ENCODE data around the gene GLG1. TPM values are rescaled to one million over a fixed set of nuclear protein-coding genes. Genes with fewer than 3 reads are reported as not detected.

The GLG1 gene
- total RNA-seq, 1 experiment from 2014 or later, result 117 TPM

DNA sequence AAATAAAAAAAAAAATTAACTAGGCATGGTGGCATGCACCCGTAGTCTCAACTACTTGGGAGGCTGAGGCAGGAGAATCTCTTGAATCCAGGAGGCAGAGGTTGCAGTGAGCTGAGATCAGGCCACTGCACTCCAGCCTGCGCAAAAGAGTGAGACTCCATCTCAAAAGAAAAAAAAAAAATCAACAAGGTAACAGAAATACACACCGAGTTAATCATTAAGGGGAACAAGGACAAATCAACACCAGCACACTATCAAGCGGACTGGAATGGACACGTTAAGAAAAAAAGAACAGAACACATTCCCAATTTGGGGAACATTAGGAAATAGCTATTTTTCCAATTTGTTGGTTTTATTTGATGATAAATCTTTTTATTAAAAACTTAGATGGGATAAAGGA, 28.4 kb upstream of the GLG1 start:
- peaks cover 53% of the 10 kb centered on the region for H3K36me3 ChIP-seq (ENCODE audit: low read depth)

GRCh38 chr16:74633686-74634085, 26.8 kb upstream of the GLG1 start:
- H3K27me3 ChIP-seq (ENCODE audit: insufficient read depth, low read depth), result no peaks in the 10 kb centered on the region
- no peaks in the 10 kb centered on the region for H3K79me2 ChIP-seq (ENCODE audit: low read depth)
- intact Hi-C loops (cut with micrococcal nuclease; ENCODE audit: unreplicated experiment), result no loop called here
- DNase-seq, result no peak
- peaks cover 55% of the 10 kb centered on the region for H3K36me3 ChIP-seq (ENCODE audit: low read depth)
- H3F3A ChIP-seq (ENCODE audit: insufficient read depth, low read depth), result peaks cover 16% of the 10 kb centered on the region
- H3K9me2 ChIP-seq (ENCODE audit: insufficient read depth), result no peaks in the 10 kb centered on the region
- BruUV-seq (replicated peaks), result no TSS peak
- H3K4me1 ChIP-seq (replicated peaks; ENCODE audit: insufficient read depth), result no peaks in the 10 kb centered on the region
- H2AFZ ChIP-seq, result no peak overlapping the region
- H3K9me3 ChIP-seq (ENCODE audit: insufficient read depth, low read depth), result no peaks in the 10 kb centered on the region
- H3K27ac ChIP-seq, result no peak overlapping the region
- ChIA-PET POLR2A (ENCODE audit: unreplicated experiment) (no interaction called here), CTCF (no interaction called here)
- TF ChIP-seq CTCF (conservative IDR thresholded peaks at IDR 0.05) (no peak), EZH2 (IDR thresholded peaks at IDR 0.05; ENCODE audit: low read depth) (no peak)
- H4K20me1 ChIP-seq (ENCODE audit: insufficient read depth), result no peaks in the 10 kb centered on the region
- no peak overlapping the region for H3K4me3 ChIP-seq
- H3K4me2 ChIP-seq, result no peak overlapping the region

More for the DNA sequence above, 28.4 kb upstream of the GLG1 start:
- TF ChIP-seq CTCF (conservative IDR thresholded peaks at IDR 0.05) (no peak), EZH2 (IDR thresholded peaks at IDR 0.05; ENCODE audit: low read depth) (no peak)
- Histone ChIP-seq H3K27me3 (ENCODE audit: insufficient read depth, low read depth) (no peaks in the 10 kb centered on the region), H3F3A (ENCODE audit: insufficient read depth, low read depth) (peaks cover 10% of the 10 kb centered on the region), H2AFZ (no peak overlapping the region), H3K4me1 (replicated peaks; ENCODE audit: insufficient read depth) (no peaks in the 10 kb centered on the region), H3K9me3 (ENCODE audit: insufficient read depth, low read depth) (no peaks in the 10 kb centered on the region), H4K20me1 (ENCODE audit: insufficient read depth) (no peaks in the 10 kb centered on the region; the same call in 1 of the 2 replicates), H3K4me2 (no peak overlapping the region), H3K9me2 (ENCODE audit: insufficient read depth) (no peaks in the 10 kb centered on the region), H3K4me3 (no peak overlapping the region), H3K27ac (no peak overlapping the region), H3K79me2 (ENCODE audit: low read depth) (no peaks in the 10 kb centered on the region)
- ChIA-PET CTCF (interaction anchor here (0.7 kb wide), 1 partner anchor 227 kb away, joined by 3 read pairs; no protein-coding TSS in a partner anchor), POLR2A (ENCODE audit: unreplicated experiment) (interaction anchor here (0.6 kb wide), 1 partner anchor 41 kb away, joined by 5 read pairs; no protein-coding TSS in a partner anchor)
- BruUV-seq (replicated peaks), result no TSS peak
- intact Hi-C loops (cut with micrococcal nuclease; ENCODE audit: unreplicated experiment), result no loop called here
- DNase-seq, result no peak

DNA sequence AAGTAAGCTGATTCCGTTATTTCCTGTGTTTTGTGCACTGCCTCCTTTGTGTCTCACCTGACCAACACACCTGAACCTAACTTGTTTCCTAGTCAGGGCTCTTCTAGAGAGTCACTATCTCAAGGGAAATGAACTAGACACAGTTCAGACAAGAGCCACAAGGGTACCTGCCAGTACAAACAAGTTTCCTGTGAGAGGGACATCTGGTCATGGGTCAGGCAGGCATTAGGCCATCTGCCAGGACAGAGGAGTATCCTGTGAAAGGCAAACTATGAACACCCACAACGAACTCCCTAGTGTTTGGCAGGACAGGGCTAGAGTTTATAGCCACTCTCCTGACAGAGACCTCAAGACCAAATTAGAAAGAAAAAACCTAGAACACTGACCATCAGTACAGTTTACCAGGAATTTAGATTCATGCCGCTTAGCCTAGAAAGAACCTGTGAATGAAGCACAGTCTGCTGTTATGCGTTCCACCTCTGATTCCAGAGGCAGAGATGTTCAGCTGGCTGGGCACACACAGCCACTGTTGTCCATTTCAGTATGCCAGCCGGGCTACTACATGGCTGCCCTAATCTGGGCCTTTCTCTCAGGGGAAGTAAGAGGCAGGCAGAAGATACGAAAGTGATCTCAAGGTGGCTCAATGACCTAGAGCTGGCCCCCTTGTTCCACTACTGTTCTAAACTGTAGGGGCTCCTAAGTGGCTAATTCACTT, 20.7 kb upstream of the GLG1 start:
- intact Hi-C loops (cut with micrococcal nuclease; ENCODE audit: unreplicated experiment), result no loop called here
- Histone ChIP-seq H4K20me1 (ENCODE audit: insufficient read depth) (peaks cover 4% of the 10 kb centered on the region), H3F3A (ENCODE audit: insufficient read depth, low read depth) (peaks cover 9% of the 10 kb centered on the region; the same call in 1 of the 2 replicates), H3K79me2 (ENCODE audit: low read depth) (no peaks in the 10 kb centered on the region), H3K27me3 (ENCODE audit: insufficient read depth, low read depth) (no peaks in the 10 kb centered on the region), H2AFZ (no peak overlapping the region), H3K4me1 (replicated peaks; ENCODE audit: insufficient read depth) (no peaks in the 10 kb centered on the region), H3K9me2 (ENCODE audit: insufficient read depth) (no peaks in the 10 kb centered on the region), H3K27ac (no peak overlapping the region), H3K9me3 (ENCODE audit: insufficient read depth, low read depth) (no peaks in the 10 kb centered on the region), H3K36me3 (ENCODE audit: low read depth) (peaks cover 37% of the 10 kb centered on the region), H3K4me3 (no peak overlapping the region), H3K4me2 (no peak overlapping the region)
- BruUV-seq (replicated peaks), result no TSS peak
- CTCF ChIA-PET, result no interaction called here
- no peak for DNase-seq
- POLR2A ChIA-PET (ENCODE audit: unreplicated experiment), result no interaction called here
- TF ChIP-seq EZH2 (IDR thresholded peaks at IDR 0.05; ENCODE audit: low read depth) (no peak), CTCF (conservative IDR thresholded peaks at IDR 0.05) (no peak)

All from PC-9 (cell line).